A549 (cell line): ENCODE data around the gene PCGF5.

Experiments used
- HDAC2 ChIP-seq: fragments of 200-600 bp; sonication (generic); IDR thresholded peaks from 2 replicates; pipeline ENCODE4 v1.6.1; 2016
- RAD21 ChIP-seq, 2 experiments: fragments of >200 bp in 1 of 2; sonication (Bioruptor Twin) in 1 of 2; formaldehyde crosslinking in 1 of 2; IDR thresholded peaks in 1 of 2; conservative IDR thresholded peaks in 1 of 2; 2 replicates in 1 of 2; 3 replicates in 1 of 2; pipeline ENCODE4 v1.6.1; 2012 to 2018; ENCODE audit warnings: inconsistent platforms in 1 of 2
- SMC3 ChIP-seq: fragments of >200 bp; sonication (Bioruptor Twin); formaldehyde crosslinking; IDR thresholded peaks from 3 replicates; pipeline ENCODE4 v1.6.1; 2018; ENCODE audit warnings: inconsistent platforms

DNA sequence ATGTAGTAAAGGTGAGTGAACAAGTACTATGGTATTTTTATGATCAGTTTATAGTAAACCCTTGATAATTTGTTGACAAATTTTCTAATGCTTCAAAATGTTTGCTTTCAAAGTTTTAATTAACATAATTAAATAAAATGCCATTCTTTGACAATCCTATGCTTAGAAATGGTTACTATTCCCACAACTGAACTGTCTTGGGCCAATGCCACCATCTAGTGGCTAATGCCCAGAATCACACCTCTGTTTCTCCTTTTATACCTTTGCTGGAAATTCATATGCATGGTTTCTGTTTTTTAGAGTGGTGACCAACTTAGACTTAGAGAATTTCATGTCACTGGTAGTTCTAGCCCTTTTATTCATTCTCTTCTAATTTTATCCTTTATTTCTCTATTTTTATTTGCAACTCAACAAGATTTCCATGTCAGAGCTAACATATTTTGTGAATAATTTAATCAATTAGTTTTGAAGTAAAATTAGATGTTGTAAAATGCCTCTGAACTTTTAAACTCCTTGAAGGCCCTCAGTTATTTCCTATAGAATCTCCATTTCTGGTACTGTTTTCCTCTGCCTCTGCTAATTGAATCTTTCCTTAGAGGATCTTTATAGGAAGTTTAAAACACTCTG, 31.1 kb downstream of the PCGF5 start:
- TF ChIP-seq RAD21 (conservative IDR thresholded peaks at IDR 0.05 in 1 of 2, IDR thresholded peaks at IDR 0.05 in 1 of 2) (peak; percentile 97), HDAC2 (no peak), SMC3 (peak; percentile 97)
